Stimulated activated CD4-positive, alpha-beta T cell treated with anti-CD3 and anti-CD28 coated beads, TNF-alpha, amount 100 ng/mL, for 24 hours (primary cell): ENCODE measurements around the gene CABP1.
"Not testable (repeated sequence)": the region's sequence is repeated elsewhere in the genome, so short reads cannot be mapped to it uniquely, and the experiment has no call there.

Source experiments
- DNase-seq, 3 experiments: peaks; one replicate each; pipeline ENCODE4 v3.0.0-alpha.2; 2020; ENCODE audit warnings: low read depth in 3 of 3

CABP1 gene

GRCh38 chr12:120668091-120668867 is 27.9 kb downstream of the CABP1 start:
- DNase-seq: no peak

- no peak for DNase-seq
These were observed 28.7 kb downstream of the CABP1 start for GRCh38 chr12:120668868-120669840.

GRCh38 chr12:120670237-120670636 is 29.8 kb downstream of the CABP1 start:
- not testable (repeated sequence) for DNase-seq

GRCh38 chr12:120670667-120671066 is 30.2 kb downstream of the CABP1 start:
- DNase-seq: no peak

GRCh38 chr12:120674097-120674636 is 33.7 kb downstream of the CABP1 start:
- no peak for DNase-seq

- DNase-seq: no peak
These were observed 37.5 kb downstream of the CABP1 start for GRCh38 chr12:120677765-120678473.

GRCh38 chr12:120678572-120678971 is 38.1 kb downstream of the CABP1 start:
- no peak for DNase-seq

- no peak for DNase-seq
These were observed 39.8 kb downstream of the CABP1 start for GRCh38 chr12:120680165-120680738.

GRCh38 chr12:120684523-120684932 is 44.1 kb downstream of the CABP1 start:
- DNase-seq: no peak

- no peak for DNase-seq
These were observed 45.1 kb downstream of the CABP1 start for GRCh38 chr12:120685522-120685921.

GRCh38 chr12:120686151-120686689 is 45.8 kb downstream of the CABP1 start:
- DNase-seq: peak; percentile 93 to 97 (median 93)

GRCh38 chr12:120686690-120687577 is 46.5 kb downstream of the CABP1 start, which contains the start of gene MLEC:
MLEC (plus strand) TSS chr12:120687149; CDS start chr12:120687297, 148 bp downstream.
- peak; percentile 98 to 99 (median 99) for DNase-seq

- DNase-seq: peak in 1 of 3 experiments; percentile 39
These were observed 47.3 kb downstream of the CABP1 start for GRCh38 chr12:120687578-120688289.

GRCh38 chr12:120688527-120689071 is 48.2 kb downstream of the CABP1 start:
- no peak for DNase-seq

- no peak for DNase-seq
These were observed 49.1 kb downstream of the CABP1 start for GRCh38 chr12:120689397-120690082.

GRCh38 chr12:120690083-120690450 is 49.6 kb downstream of the CABP1 start:
- no peak for DNase-seq

- no peak for DNase-seq
These were observed 50.6 kb downstream of the CABP1 start for GRCh38 chr12:120690978-120691377.

GRCh38 chr12:120692524-120693033 is 52.2 kb downstream of the CABP1 start:
- DNase-seq: no peak
